ENCODE results near the gene PIK3IP1.

The PIK3IP1 gene

GRCh38 chr22:31278151-31278621, 14.1 kb downstream of the PIK3IP1 start:
- no peak for DNase-seq

DNA sequence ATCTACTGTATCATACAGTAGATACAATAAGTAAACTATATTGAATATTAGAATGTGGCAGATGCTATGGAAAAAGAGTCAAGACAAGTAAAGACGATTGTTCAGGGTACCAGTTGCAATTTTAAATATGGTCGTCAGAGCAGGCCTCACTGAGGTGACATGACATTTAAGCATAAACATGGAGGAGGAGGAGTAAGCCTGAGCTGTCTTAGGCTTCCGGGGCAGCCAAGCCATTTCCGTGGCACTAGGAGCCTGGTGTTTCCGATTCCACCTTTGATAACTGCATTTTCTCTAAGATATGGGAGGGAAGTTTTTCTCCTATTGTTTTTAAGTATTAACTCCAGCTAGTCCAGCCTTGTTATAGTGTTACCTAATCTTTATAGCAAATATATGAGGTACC, 14.5 kb downstream of the PIK3IP1 start:
- DNase-seq = no peak

- DNase-seq = no peak
Observed at GRCh38 chr22:31276426-31277167, 15.7 kb downstream of the PIK3IP1 start.

- no peak for DNase-seq
Observed at GRCh38 chr22:31275576-31275975, 16.7 kb downstream of the PIK3IP1 start.

- no peak for DNase-seq
Observed at GRCh38 chr22:31275018-31275417, 17.3 kb downstream of the PIK3IP1 start.

- DNase-seq = no peak
Observed at GRCh38 chr22:31274017-31274416, 18.3 kb downstream of the PIK3IP1 start.

- peak; percentile 51 for DNase-seq
Observed at GRCh38 chr22:31272522-31273446, 19.5 kb downstream of the PIK3IP1 start.

- DNase-seq = no peak
Observed at GRCh38 chr22:31271485-31271884, 20.8 kb downstream of the PIK3IP1 start.

- DNase-seq = no peak
Observed at GRCh38 chr22:31271026-31271425, 21.3 kb downstream of the PIK3IP1 start.

GRCh38 chr22:31269892-31270579, 22.3 kb downstream of the PIK3IP1 start:
- DNase-seq = no peak

DNA sequence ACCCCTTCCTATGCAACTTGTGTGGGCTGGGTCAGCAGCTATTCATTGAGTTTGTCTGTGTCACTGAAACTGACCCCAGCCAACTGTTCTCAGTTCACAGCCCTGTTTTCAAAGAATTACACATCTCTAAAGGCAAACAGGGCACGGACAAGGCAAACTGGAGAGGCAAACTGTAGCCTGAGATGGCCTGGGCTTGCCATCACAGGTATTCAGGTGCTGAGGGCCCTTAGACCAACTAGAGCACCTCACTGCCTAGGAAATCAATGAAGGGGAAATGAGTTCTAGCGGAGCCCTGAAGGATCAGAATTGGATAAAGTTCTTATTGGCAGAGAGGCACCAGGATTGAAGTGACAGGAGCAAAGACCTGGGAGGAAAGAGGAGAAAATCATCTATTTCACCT, 24.0 kb downstream of the PIK3IP1 start:
- DNase-seq = no peak

DNA sequence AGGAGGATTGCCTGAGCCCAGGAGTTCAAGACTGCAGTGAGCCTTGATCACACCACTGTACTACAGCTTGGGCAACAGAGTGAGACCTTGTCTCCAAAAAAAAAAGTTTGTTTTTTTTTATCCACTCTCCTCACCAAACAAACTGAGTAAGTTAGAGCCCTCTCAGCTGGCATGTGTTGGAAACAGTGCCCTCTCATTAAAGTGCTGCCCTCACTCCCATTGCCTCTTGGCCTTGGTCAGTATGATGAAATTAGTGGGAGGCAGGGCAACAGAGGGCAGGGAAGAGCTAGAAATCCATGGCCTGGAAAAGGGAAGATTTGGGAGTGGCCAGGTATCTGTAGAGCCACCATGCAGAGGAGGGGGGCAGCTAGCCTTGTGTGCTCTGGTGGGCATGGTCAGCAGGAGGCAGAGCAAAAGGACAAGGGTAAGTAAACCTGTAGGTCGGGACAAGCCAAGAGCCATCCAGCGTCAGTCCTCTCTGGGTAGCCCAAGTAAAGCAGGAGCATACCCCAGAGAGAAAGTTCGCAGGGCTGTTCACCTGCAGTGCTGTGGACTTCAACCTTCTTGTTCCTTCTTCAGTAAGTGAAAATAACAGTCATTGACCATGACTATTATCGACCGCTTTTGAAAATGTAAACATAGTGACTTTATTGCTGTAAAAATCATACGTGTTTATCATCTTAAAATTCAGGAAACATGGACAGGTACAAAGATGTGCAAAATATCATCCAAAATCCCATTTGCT, 28.2 kb downstream of the PIK3IP1 start:
- DNase-seq = no peak

DNA sequence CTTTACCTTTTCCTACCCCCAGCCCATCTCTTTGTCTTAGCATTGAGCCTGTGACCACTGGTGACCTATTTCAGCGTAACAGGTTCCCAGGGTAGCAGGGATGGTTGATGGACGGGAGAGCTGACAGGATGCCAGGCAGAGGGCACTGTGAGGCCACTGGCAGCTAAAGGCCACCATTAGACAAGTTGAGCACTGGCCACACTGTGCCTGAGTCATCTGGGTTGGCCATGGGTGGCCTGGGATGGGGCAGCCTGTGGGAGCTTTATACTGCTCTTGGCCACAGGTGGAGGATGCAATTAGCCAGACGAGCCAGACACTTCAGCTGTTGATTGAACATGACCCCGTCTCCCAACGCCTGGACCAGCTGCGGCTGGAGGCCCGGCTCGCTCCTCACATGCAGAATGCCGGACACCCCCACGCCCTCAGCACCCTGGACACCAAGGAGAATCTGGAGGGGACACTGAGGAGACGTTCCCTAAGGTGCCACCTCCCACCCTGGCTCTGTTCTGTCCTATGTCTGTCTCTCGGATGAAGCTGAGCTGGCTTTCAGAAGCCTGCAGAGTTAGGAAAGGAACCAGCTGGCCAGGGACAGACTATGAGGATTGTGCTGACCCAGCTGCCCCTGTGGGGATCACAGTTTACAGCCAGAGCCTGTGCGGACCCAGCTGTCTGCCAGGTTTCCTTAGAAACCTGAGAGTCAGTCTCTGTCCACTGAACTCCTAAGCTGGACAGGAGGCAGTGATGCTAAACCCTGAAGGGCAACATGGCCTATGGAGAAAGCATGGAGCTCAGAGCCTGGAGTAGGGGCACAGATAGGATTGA, 29.8 kb downstream of the PIK3IP1 start:
- DNase-seq = no peak

GRCh38 chr22:31260474-31260856, 31.8 kb downstream of the PIK3IP1 start:
- no peak for DNase-seq

GRCh38 chr22:31259798-31260473, 32.4 kb downstream of the PIK3IP1 start:
- no peak for DNase-seq

GRCh38 chr22:31253949-31254348, 38.3 kb downstream of the PIK3IP1 start:
- no peak for DNase-seq

GRCh38 chr22:31250740-31251600, 41.3 kb downstream of the PIK3IP1 start:
- no peak for DNase-seq

DNA sequence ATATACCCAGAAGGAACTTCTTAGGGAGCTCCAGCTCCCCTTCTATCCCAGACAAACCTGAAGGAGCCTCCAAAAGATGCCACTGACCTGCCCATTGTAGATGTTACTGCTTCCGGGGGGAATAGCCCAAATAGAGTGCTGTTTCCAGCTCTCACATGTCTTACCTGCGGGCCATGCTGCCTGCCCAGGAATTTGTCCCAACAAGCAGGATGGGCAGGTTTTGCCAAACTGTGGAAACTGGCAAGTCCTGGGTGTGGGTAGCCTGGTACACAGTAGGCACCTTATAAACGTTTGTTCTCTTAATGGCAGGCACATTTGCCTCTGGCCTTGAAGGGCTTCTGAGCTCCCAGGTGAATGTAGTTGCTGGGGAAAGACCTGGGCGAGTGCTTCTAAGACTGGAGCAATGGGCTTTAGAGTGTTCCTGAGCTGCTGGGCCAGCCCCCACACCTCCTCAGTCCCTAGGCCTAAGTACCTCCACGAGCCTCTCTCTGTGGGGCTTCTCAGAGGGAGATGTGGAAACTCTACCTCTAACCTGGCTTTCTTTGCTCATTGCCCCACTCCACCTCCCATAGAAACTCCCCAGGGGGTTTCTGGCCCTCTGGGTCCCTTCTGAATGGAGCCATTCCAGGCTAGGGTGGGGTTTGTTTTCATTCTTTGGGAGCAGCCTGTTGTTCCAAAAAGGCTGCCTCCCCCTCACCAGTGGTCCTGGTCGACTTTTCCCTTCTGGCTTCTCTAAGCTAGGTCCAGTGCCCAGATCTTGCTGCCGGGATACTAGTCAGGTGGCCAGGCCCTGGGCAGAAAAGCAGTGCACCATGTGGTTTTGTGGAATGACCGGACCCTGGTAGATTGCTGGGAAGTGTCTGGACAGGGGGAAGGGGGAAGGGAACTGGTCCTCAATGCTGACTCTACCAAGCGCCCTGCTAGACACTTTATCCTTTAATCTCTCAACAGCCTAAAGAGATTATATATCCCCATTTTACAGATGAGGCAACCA, 43.0 kb downstream of the PIK3IP1 start:
- DNase-seq = no peak
